Dermis blood vessel endothelial cell (primary cell): Measurements from ENCODE around the gene FJX1. TPM values are rescaled to one million over a fixed set of nuclear protein-coding genes. Genes with fewer than 3 reads are reported as not detected.

Source experiments
- total RNA-seq: library from RNA; depleted of rRNA; stranded (reverse); fragments of >200 nt; gene quantifications from 2 replicates; pipeline ENCODE4 v1.2.3, GENCODE V29; 2014

FJX1 gene
- total RNA-seq, 1 donor from 2014 or later: 52.1 TPM

Other genes with a start within 250 kb of the FJX1 start
- not detected in 2 replicates for gene SLC1A2, start 198.9 kb upstream of the FJX1 start, total RNA-seq
- gene PAMR1, start 92.8 kb upstream of the FJX1 start, total RNA-seq: 0.68 and 0.84 TPM in 2 replicates
- gene TRIM44, start 44.3 kb downstream of the FJX1 start, total RNA-seq: 20.6 and 25.4 TPM in 2 replicates